Measurements from ENCODE around the gene DOCK10.

The DOCK10 gene

GRCh38 chr2:224764565-224765236 lies 277.6 kb downstream of the DOCK10 start:
- Histone ChIP-seq H3K27ac (ENCODE audit: extremely low read depth, low read depth, low read length) (no peak overlapping the region), H3K36me3 (ENCODE audit: control insufficient read depth in 2 of 2, insufficient read depth in 1 of 2, low read length in 2 of 2) (no peaks in the 10 kb centered on the region), H3K9me3 (ENCODE audit: control insufficient read depth, insufficient read depth, low read depth, low read length) (no peaks in the 10 kb centered on the region), H3K4me3 (ENCODE audit: low read depth, low read length) (no peak overlapping the region), H3K4me1 (ENCODE audit: control insufficient read depth, insufficient read depth, low read length) (no peaks in the 10 kb centered on the region)
- TF ChIP-seq ZNF157 (tag by site-specific recombination; IDR thresholded peaks at IDR 0.05) = no peak
- no peak for TF ChIP-seq HOXA7 (CRISPR knock-in tag; IDR thresholded peaks at IDR 0.05; ENCODE audit: borderline replicate concordance)
- no peak for TF ChIP-seq ZNF843 (tag by site-specific recombination; IDR thresholded peaks at IDR 0.05)
- TF ChIP-seq ZBTB49 (tag by site-specific recombination; IDR thresholded peaks at IDR 0.05; ENCODE audit: low read depth) = no peak
- no peak for TF ChIP-seq BCL11A (tag by site-specific recombination; IDR thresholded peaks at IDR 0.05; ENCODE audit: low read depth)
- TF ChIP-seq ZNF560 (tag by site-specific recombination; IDR thresholded peaks at IDR 0.05; ENCODE audit: borderline replicate concordance) = no peak
- TF ChIP-seq ZNF10 (tag by site-specific recombination; IDR thresholded peaks at IDR 0.05) = no peak
- TF ChIP-seq ZNF658 (tag by site-specific recombination; IDR thresholded peaks at IDR 0.05) = no peak
- no peak for TF ChIP-seq YY2 (tag by site-specific recombination; IDR thresholded peaks at IDR 0.05)
- TF ChIP-seq MZF1 (tag by site-specific recombination; IDR thresholded peaks at IDR 0.05; ENCODE audit: borderline replicate concordance) = no peak
- no peak for TF ChIP-seq ZNF274 (IDR thresholded peaks at IDR 0.05; ENCODE audit: low read length)
- TF ChIP-seq ZNF274 (tag by site-specific recombination; IDR thresholded peaks at IDR 0.05; ENCODE audit: borderline replicate concordance) = no peak
- no peak for TF ChIP-seq ZSCAN18 (tag by site-specific recombination; IDR thresholded peaks at IDR 0.05)
- TF ChIP-seq HOXC10 (CRISPR knock-in tag; IDR thresholded peaks at IDR 0.05) = no peak
- TF ChIP-seq REST (tag by site-specific recombination; IDR thresholded peaks at IDR 0.05) = no peak
- no peak for TF ChIP-seq GFI1B (tag by site-specific recombination; IDR thresholded peaks at IDR 0.05)
- TF ChIP-seq KLF1 (tag by site-specific recombination; IDR thresholded peaks at IDR 0.05) = no peak
- ChIA-PET CTCF (no interaction called here), POLR2A (no interaction called here)

- POLR2A ChIA-PET = no interaction called here
- TF ChIP-seq GFI1B (tag by site-specific recombination; IDR thresholded peaks at IDR 0.05) (no peak), TRIM28 (IDR thresholded peaks at IDR 0.05; ENCODE audit: borderline replicate concordance, low read length) (peak; percentile 99), ZNF585B (tag by site-specific recombination; IDR thresholded peaks at IDR 0.05) (peak; percentile 98), ZNF747 (tag by site-specific recombination; IDR thresholded peaks at IDR 0.05) (no peak), SETDB1 (IDR thresholded peaks at IDR 0.05; ENCODE audit: insufficient read length, low read length) (peak; percentile 95), ZNF202 (tag by site-specific recombination; IDR thresholded peaks at IDR 0.05; ENCODE audit: borderline replicate concordance) (no peak)
Observed at GRCh38 chr2:224757934-224758548, 284.2 kb downstream of the DOCK10 start.

More at GRCh38 chr2:224757934-224758548, 284.2 kb downstream of the DOCK10 start:
- no peaks in the 10 kb centered on the region for H3K4me1 ChIP-seq (ENCODE audit: control insufficient read depth, insufficient read depth, low read length)
- H3K9me3 ChIP-seq (ENCODE audit: control insufficient read depth, insufficient read depth, low read depth, low read length) = no peaks in the 10 kb centered on the region
- H3K4me3 ChIP-seq (ENCODE audit: low read depth, low read length) = no peak overlapping the region
- no peaks in the 10 kb centered on the region for H3K36me3 ChIP-seq (ENCODE audit: control insufficient read depth in 2 of 2, insufficient read depth in 1 of 2, low read length in 2 of 2)
- CTCF ChIA-PET = interaction anchor here (0.6 kb wide), 1 partner anchor 61 kb away, joined by 3 read pairs; no protein-coding TSS in a partner anchor
- no peak overlapping the region for H3K27ac ChIP-seq (ENCODE audit: extremely low read depth, low read depth, low read length)
